SK-N-SH treated with all-trans-retinoic acid at 6 μM for 48 hours (cell line): ENCODE results near the gene KREMEN1.

Experiments
- ATAC-seq: fragments of 200-7000 bp; cut with Tn5 transposase; 3 replicates; pipeline ENCODE4 v1.9.1; 2020; ENCODE audit warnings: mild to moderate bottlenecking, moderate library complexity
- ARNTL ChIP-seq: fragments of 450-650 bp; formaldehyde crosslinking; IDR thresholded peaks from 2 replicates; pipeline ENCODE4 v1.5.0; 2020; ENCODE audit warnings: low read depth, mild to moderate bottlenecking, moderate library complexity, borderline replicate concordance
- BACH2 ChIP-seq: fragments of 250-450 bp; sonication (Bioruptor Pico); IDR thresholded peaks from 2 replicates; pipeline ENCODE4 v1.9.0; 2021; ENCODE audit warnings: mild to moderate bottlenecking, borderline replicate concordance
- CREB5 ChIP-seq: fragments of 250-450 bp; sonication (Bioruptor Pico); IDR thresholded peaks from 2 replicates; pipeline ENCODE4 v1.5.1; 2020; ENCODE audit warnings: low read depth, mild to moderate bottlenecking, moderate library complexity
- CSDC2 ChIP-seq: fragments of 250-450 bp; sonication (Bioruptor Pico); IDR thresholded peaks from 2 replicates; pipeline ENCODE4 v1.5.0; 2020; ENCODE audit warnings: mild to moderate bottlenecking, moderate library complexity
- ESRRG ChIP-seq: fragments of 250-450 bp; sonication (Bioruptor Pico); IDR thresholded peaks from 2 replicates; pipeline ENCODE4 v1.6.1; 2021; ENCODE audit warnings: mild to moderate bottlenecking
- GLIS3 ChIP-seq: fragments of 250-450 bp; sonication (Bioruptor Pico); IDR thresholded peaks from 2 replicates; pipeline ENCODE4 v1.5.0; 2020; ENCODE audit warnings: mild to moderate bottlenecking, moderate library complexity
- ISL1 ChIP-seq: fragments of 250-450 bp; sonication (Bioruptor Pico); IDR thresholded peaks from 2 replicates; pipeline ENCODE4 v2.1.2; 2022; ENCODE audit warnings: mild to moderate bottlenecking, moderate library complexity
- OSR1 ChIP-seq: fragments of 250-450 bp; sonication (Bioruptor Pico); IDR thresholded peaks from 2 replicates; pipeline ENCODE4 v1.8.0; 2022; ENCODE audit warnings: moderate library complexity, mild to moderate bottlenecking, inconsistent platforms
- PATZ1 ChIP-seq: fragments of 250-450 bp; sonication (Bioruptor Pico); IDR thresholded peaks from 2 replicates; pipeline ENCODE4 v1.8.0; 2020; ENCODE audit warnings: mild to moderate bottlenecking, moderate library complexity, borderline replicate concordance
- PPARA ChIP-seq: fragments of 250-450 bp; sonication (Bioruptor Pico); IDR thresholded peaks from 2 replicates; pipeline ENCODE4 v1.5.0; 2020; ENCODE audit warnings: mild to moderate bottlenecking, borderline replicate concordance
- RARB ChIP-seq: fragments of 250-450 bp; sonication (Bioruptor Pico); IDR thresholded peaks from 2 replicates; pipeline ENCODE4 v1.8.0; 2021; ENCODE audit warnings: mild to moderate bottlenecking, moderate library complexity
- SNAI2 ChIP-seq: fragments of 250-450 bp; sonication (Bioruptor Pico); IDR thresholded peaks from 2 replicates; pipeline ENCODE4 v1.5.0; 2020; ENCODE audit warnings: mild to moderate bottlenecking, moderate library complexity
- TCF4 ChIP-seq: fragments of 250-450 bp; sonication (Bioruptor Pico); IDR thresholded peaks from 2 replicates; pipeline ENCODE4 v1.8.0; 2021; ENCODE audit warnings: mild to moderate bottlenecking, moderate library complexity, borderline replicate concordance
- TOX ChIP-seq: fragments of 250-450 bp; sonication (Bioruptor Pico); IDR thresholded peaks from 2 replicates; pipeline ENCODE4 v1.8.0; 2021; ENCODE audit warnings: mild to moderate bottlenecking, moderate library complexity, borderline replicate concordance
- ZC3H10 ChIP-seq: fragments of 250-450 bp; sonication (Bioruptor Pico); IDR thresholded peaks from 2 replicates; pipeline ENCODE4 v1.5.1; 2021; ENCODE audit warnings: mild to moderate bottlenecking, moderate library complexity
- ZFP3 ChIP-seq: fragments of 250-450 bp; sonication (Bioruptor Pico); IDR thresholded peaks from 2 replicates; pipeline ENCODE4 v1.5.0; 2020; ENCODE audit warnings: mild to moderate bottlenecking, moderate library complexity
- ZFP30 ChIP-seq: fragments of 450-650 bp; formaldehyde crosslinking; IDR thresholded peaks from 2 replicates; pipeline ENCODE4 v1.5.0; 2022; ENCODE audit warnings: mild to moderate bottlenecking, moderate library complexity
- ZNF70 ChIP-seq: fragments of 450-650 bp; formaldehyde crosslinking; IDR thresholded peaks from 2 replicates; pipeline ENCODE4 v1.5.0; 2020; ENCODE audit warnings: mild to moderate bottlenecking, moderate library complexity
- ZNF8 ChIP-seq: fragments of 450-650 bp; formaldehyde crosslinking; IDR thresholded peaks from 2 replicates; pipeline ENCODE4 v1.5.0; 2020; ENCODE audit warnings: mild to moderate bottlenecking, moderate library complexity
- TF ChIP-seq, protein P1 (sequence below): fragments of 250-450 bp; sonication (Bioruptor Pico); IDR thresholded peaks from 2 replicates; pipeline ENCODE4 v1.5.0; 2020; ENCODE audit warnings: mild to moderate bottlenecking, moderate library complexity
- TF ChIP-seq, protein P2 (sequence below): fragments of 250-450 bp; sonication (Bioruptor Pico); IDR thresholded peaks from 2 replicates; pipeline ENCODE4 v1.5.1; 2021; ENCODE audit warnings: mild to moderate bottlenecking, moderate library complexity

Gene KREMEN1

GRCh38 chr22:29136782-29137700 lies 64.2 kb downstream of the KREMEN1 start:
- TF ChIP-seq ARNTL (CRISPR knock-in tag): no peak
- TF ChIP-seq TOX (CRISPR knock-in tag): no peak
- no peak for TF ChIP-seq RARB (CRISPR knock-in tag)
- no peak for TF ChIP-seq ZC3H10 (CRISPR knock-in tag)
- TF ChIP-seq ESRRG (CRISPR knock-in tag): no peak
- TF ChIP-seq ZFP3 (CRISPR knock-in tag): no peak
- no peak for TF ChIP-seq ZNF70 (CRISPR knock-in tag)
- TF ChIP-seq BACH2 (CRISPR knock-in tag): no peak
- no peak for TF ChIP-seq SNAI2 (CRISPR knock-in tag)
- TF ChIP-seq, protein P1, sequence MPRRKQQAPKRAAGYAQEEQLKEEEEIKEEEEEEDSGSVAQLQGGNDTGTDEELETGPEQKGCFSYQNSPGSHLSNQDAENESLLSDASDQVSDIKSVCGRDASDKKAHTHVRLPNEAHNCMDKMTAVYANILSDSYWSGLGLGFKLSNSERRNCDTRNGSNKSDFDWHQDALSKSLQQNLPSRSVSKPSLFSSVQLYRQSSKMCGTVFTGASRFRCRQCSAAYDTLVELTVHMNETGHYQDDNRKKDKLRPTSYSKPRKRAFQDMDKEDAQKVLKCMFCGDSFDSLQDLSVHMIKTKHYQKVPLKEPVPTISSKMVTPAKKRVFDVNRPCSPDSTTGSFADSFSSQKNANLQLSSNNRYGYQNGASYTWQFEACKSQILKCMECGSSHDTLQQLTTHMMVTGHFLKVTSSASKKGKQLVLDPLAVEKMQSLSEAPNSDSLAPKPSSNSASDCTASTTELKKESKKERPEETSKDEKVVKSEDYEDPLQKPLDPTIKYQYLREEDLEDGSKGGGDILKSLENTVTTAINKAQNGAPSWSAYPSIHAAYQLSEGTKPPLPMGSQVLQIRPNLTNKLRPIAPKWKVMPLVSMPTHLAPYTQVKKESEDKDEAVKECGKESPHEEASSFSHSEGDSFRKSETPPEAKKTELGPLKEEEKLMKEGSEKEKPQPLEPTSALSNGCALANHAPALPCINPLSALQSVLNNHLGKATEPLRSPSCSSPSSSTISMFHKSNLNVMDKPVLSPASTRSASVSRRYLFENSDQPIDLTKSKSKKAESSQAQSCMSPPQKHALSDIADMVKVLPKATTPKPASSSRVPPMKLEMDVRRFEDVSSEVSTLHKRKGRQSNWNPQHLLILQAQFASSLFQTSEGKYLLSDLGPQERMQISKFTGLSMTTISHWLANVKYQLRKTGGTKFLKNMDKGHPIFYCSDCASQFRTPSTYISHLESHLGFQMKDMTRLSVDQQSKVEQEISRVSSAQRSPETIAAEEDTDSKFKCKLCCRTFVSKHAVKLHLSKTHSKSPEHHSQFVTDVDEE (CRISPR knock-in tag): no peak
- no peak for TF ChIP-seq CREB5 (CRISPR knock-in tag)
- no peak for TF ChIP-seq PPARA (CRISPR knock-in tag)
- TF ChIP-seq, protein P2, sequence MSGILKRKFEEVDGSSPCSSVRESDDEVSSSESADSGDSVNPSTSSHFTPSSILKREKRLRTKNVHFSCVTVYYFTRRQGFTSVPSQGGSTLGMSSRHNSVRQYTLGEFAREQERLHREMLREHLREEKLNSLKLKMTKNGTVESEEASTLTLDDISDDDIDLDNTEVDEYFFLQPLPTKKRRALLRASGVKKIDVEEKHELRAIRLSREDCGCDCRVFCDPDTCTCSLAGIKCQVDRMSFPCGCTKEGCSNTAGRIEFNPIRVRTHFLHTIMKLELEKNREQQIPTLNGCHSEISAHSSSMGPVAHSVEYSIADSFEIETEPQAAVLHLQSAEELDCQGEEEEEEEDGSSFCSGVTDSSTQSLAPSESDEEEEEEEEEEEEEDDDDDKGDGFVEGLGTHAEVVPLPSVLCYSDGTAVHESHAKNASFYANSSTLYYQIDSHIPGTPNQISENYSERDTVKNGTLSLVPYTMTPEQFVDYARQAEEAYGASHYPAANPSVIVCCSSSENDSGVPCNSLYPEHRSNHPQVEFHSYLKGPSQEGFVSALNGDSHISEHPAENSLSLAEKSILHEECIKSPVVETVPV (CRISPR knock-in tag): no peak
- TF ChIP-seq CSDC2 (CRISPR knock-in tag): no peak
- no peak for TF ChIP-seq GLIS3 (CRISPR knock-in tag)
- no peak for TF ChIP-seq PATZ1
- TF ChIP-seq ZNF8 (CRISPR knock-in tag): no peak
- TF ChIP-seq OSR1 (CRISPR knock-in tag): no peak
- ATAC-seq: no peak

- ATAC-seq: no peak
- TF ChIP-seq SNAI2 (CRISPR knock-in tag): no peak
- no peak for TF ChIP-seq ZC3H10 (CRISPR knock-in tag)
- no peak for TF ChIP-seq OSR1 (CRISPR knock-in tag)
- TF ChIP-seq, protein P2 (CRISPR knock-in tag): no peak
- TF ChIP-seq BACH2 (CRISPR knock-in tag): no peak
- no peak for TF ChIP-seq ESRRG (CRISPR knock-in tag)
- TF ChIP-seq CREB5 (CRISPR knock-in tag): no peak
- TF ChIP-seq RARB (CRISPR knock-in tag): no peak
- no peak for TF ChIP-seq TCF4
- TF ChIP-seq, protein P1 (CRISPR knock-in tag): no peak
- TF ChIP-seq ZFP30 (CRISPR knock-in tag): no peak
- no peak for TF ChIP-seq ARNTL (CRISPR knock-in tag)
- TF ChIP-seq ISL1 (CRISPR knock-in tag): no peak
- TF ChIP-seq ZFP3 (CRISPR knock-in tag): no peak
These were observed 65.9 kb downstream of the KREMEN1 start for GRCh38 chr22:29138556-29139305.
